CD4-positive, alpha-beta T cell (primary cell): ENCODE data around the gene SCFD2. TPM values are rescaled to one million over a fixed set of nuclear protein-coding genes. Genes with fewer than 3 reads are reported as not detected.

Source experiments
- ATAC-seq: fragments of 200-7000 bp; cut with Tn5 transposase; one replicate; pipeline ENCODE4 v1.10.0; 2022; ENCODE audit warnings: mild to moderate bottlenecking; ENCODE audit not compliant: poor library complexity
- CTCF ChIA-PET: fragments of 350-600 bp; sonication (Branson Sonifier 250); formaldehyde crosslinking; loops from one replicate; lab custom pipeline; 2021; ENCODE audit warnings: antibody characterized with exemption, inconsistent platforms; lab: Charles Lee
- POLR2A ChIA-PET: fragments of 350-600 bp; sonication (Branson Sonifier 250); formaldehyde crosslinking; loops from one replicate; lab custom pipeline; 2021; ENCODE audit warnings: antibody characterized with exemption, inconsistent platforms; lab: Charles Lee
- DNase-seq, 14 experiments: peaks; one replicate each; pipeline ENCODE4 v3.0.0-alpha.2; 2013 to 2020; ENCODE audit warnings: mixed read lengths in 2 of 14
- H3K27ac ChIP-seq, 2 donors: one replicate each; pipeline versions ENCODE4 v1.5.1 to v1.7.0; 2013; ENCODE audit warnings: low read length in 2 of 2, low read depth in 1 of 2, mild to moderate bottlenecking in 1 of 2
- H3K27me3 ChIP-seq, 2 experiments: 1 replicate in 1 of 2; 2 replicates in 1 of 2; pipeline versions ENCODE4 v1.6.1 to v1.7.0; 2013; ENCODE audit warnings: low read length in 2 of 2, control low read depth in 1 of 2, mild to moderate bottlenecking in 1 of 2, moderate library complexity in 1 of 2; ENCODE audit not compliant: insufficient read depth in 2 of 2, control insufficient read depth in 1 of 2
- H3K36me3 ChIP-seq: one replicate; pipeline ENCODE4 v1.6.1; 2013; ENCODE audit warnings: low read length, control low read depth; ENCODE audit not compliant: insufficient read depth
- H3K4me1 ChIP-seq: one replicate; pipeline ENCODE4 v1.6.1; 2013; ENCODE audit warnings: low read length, control low read depth; ENCODE audit not compliant: insufficient read depth
- H3K4me3 ChIP-seq: one replicate; pipeline ENCODE4 v1.5.1; 2013; ENCODE audit warnings: mild to moderate bottlenecking, low read length, moderate library complexity
- H3K9me3 ChIP-seq, 2 experiments: 1 replicate in 1 of 2; 2 replicates in 1 of 2; pipeline versions ENCODE4 v1.6.1 to v1.7.0; 2013; ENCODE audit warnings: low read length in 2 of 2, mild to moderate bottlenecking in 2 of 2, control low read depth in 1 of 2, moderate library complexity in 1 of 2; ENCODE audit not compliant: control insufficient read depth in 1 of 2, insufficient read depth in 1 of 2
- H3K27ac Mint-ChIP-seq: one replicate; pipeline ENCODE4 v1.8.0; 2020; ENCODE audit warnings: mixed read lengths
- H3K27me3 Mint-ChIP-seq: one replicate; pipeline ENCODE4 v1.8.0; 2021; ENCODE audit warnings: mixed read lengths
- H3K36me3 Mint-ChIP-seq: one replicate; pipeline ENCODE4 v1.8.0; 2021; ENCODE audit warnings: low read depth, mixed read lengths
- H3K4me1 Mint-ChIP-seq: one replicate; pipeline ENCODE4 v1.8.0; 2021; ENCODE audit warnings: low read depth, mixed read lengths
- H3K4me3 Mint-ChIP-seq: one replicate; pipeline ENCODE4 v1.8.0; 2020; ENCODE audit warnings: mild to moderate bottlenecking, mixed read lengths
- H3K9me3 Mint-ChIP-seq: one replicate; pipeline ENCODE4 v1.8.0; 2020; ENCODE audit warnings: mixed read lengths
- CTCF ChIP-seq: fragments of 200-600 bp; IDR thresholded peaks from one replicate; pipeline ENCODE4 v1.8.0; 2022; ENCODE audit warnings: antibody characterized with exemption, mild to moderate bottlenecking
- intact Hi-C, 2 experiments: fragments of 100-400 bp; cut with DNase I in 1 of 2; cut with micrococcal nuclease in 1 of 2; formaldehyde crosslinking; loops; one replicate each; pipeline versions ENCODE4 v1.15.1 to v1.9.0; 2023 to 2025; cut with DNase I, micrococcal nuclease
- total RNA-seq, 174 experiments: library from RNA in 2 of 174; stranded (reverse) in 2 of 174; gene quantifications; one replicate each; pipeline ENCODE4 v1.2.3 and lab custom pipeline; 2021 to 2026

SCFD2 gene
- total RNA-seq, 2 experiments from 2014 or later: 15.4 to 17.6 TPM

GRCh38 chr4:52932591-52933470 is 433.0 kb downstream of the SCFD2 start:
- Histone ChIP-seq H3K9me3 (no peaks in the 10 kb centered on the region), H3K4me3 (no peak overlapping the region), H3K36me3 (no peaks in the 10 kb centered on the region), H3K27me3 (no peaks in the 10 kb centered on the region), H3K4me1 (peaks cover 3% of the 10 kb centered on the region), H3K27ac (no peak overlapping the region)
- H3K27ac Mint-ChIP-seq: no peak overlapping the region
- no peaks in the 10 kb centered on the region for H3K9me3 Mint-ChIP-seq
- no peaks in the 10 kb centered on the region for H3K27me3 Mint-ChIP-seq
- ATAC-seq (no peak), DNase-seq (no peak)
- TF ChIP-seq CTCF: no peak
- CTCF ChIA-PET: no interaction called here
- H3K36me3 Mint-ChIP-seq: peaks cover 7% of the 10 kb centered on the region
- H3K4me1 Mint-ChIP-seq: peaks cover 8% of the 10 kb centered on the region
- intact Hi-C loops: loop anchor here in 1 of 2 experiments (2.0 kb wide), 1 partner anchor 44 kb away; no protein-coding TSS in a partner anchor
- POLR2A ChIA-PET: no interaction called here
- no peak overlapping the region for H3K4me3 Mint-ChIP-seq

- H3K36me3 Mint-ChIP-seq: no peaks in the 10 kb centered on the region
- no peak overlapping the region for H3K27ac ChIP-seq
- no peaks in the 10 kb centered on the region for H3K36me3 ChIP-seq
- ChIA-PET CTCF (no interaction called here), POLR2A (no interaction called here)
- H3K9me3 Mint-ChIP-seq: no peaks in the 10 kb centered on the region
- no peak overlapping the region for H3K27ac Mint-ChIP-seq
- no peak overlapping the region for H3K4me3 Mint-ChIP-seq
- peaks cover 3% of the 10 kb centered on the region for H3K4me1 ChIP-seq
- DNase-seq: no peak
- no peaks in the 10 kb centered on the region for H3K9me3 ChIP-seq
- TF ChIP-seq CTCF: no peak
- no peak overlapping the region for H3K4me3 ChIP-seq
- intact Hi-C loops: no loop called here
- no peaks in the 10 kb centered on the region for H3K27me3 Mint-ChIP-seq
- peaks cover 8% of the 10 kb centered on the region for H3K4me1 Mint-ChIP-seq
- no peak for ATAC-seq
- H3K27me3 ChIP-seq: no peaks in the 10 kb centered on the region
Observed at GRCh38 chr4:52931243-52931642, 434.6 kb downstream of the SCFD2 start.

GRCh38 chr4:52926196-52926974 is 439.5 kb downstream of the SCFD2 start:
- H3K27ac Mint-ChIP-seq: no peak overlapping the region
- Histone ChIP-seq H3K4me3 (no peak overlapping the region), H3K27me3 (no peaks in the 10 kb centered on the region), H3K27ac (no peak overlapping the region), H3K9me3 (no peaks in the 10 kb centered on the region), H3K36me3 (no peaks in the 10 kb centered on the region), H3K4me1 (no peaks in the 10 kb centered on the region)
- ATAC-seq (no peak), DNase-seq (no peak)
- no peak overlapping the region for H3K4me3 Mint-ChIP-seq
- no peaks in the 10 kb centered on the region for H3K9me3 Mint-ChIP-seq
- no peaks in the 10 kb centered on the region for H3K4me1 Mint-ChIP-seq
- H3K27me3 Mint-ChIP-seq: no peaks in the 10 kb centered on the region
- H3K36me3 Mint-ChIP-seq: no peaks in the 10 kb centered on the region
- CTCF ChIA-PET: interaction anchor here (1.7 kb wide), 1 partner anchor 15 kb away, joined by 4 read pairs; no protein-coding TSS in a partner anchor
- POLR2A ChIA-PET: no interaction called here
- intact Hi-C loops: no loop called here
- TF ChIP-seq CTCF: no peak
